DLD1 (cell line): Measurements from ENCODE around the gene OGA.

Experiments
- in situ Hi-C: cut with HindIII; loops from 2 replicates; pipeline ENCODE4 v1.10.0; 2017; ENCODE audit warnings: low sequenced_read_pairs

OGA gene

GRCh38 chr10:101762736-101763135 is 55.5 kb downstream of the OGA start:
- in situ Hi-C loops, result no loop called here

GRCh38 chr10:101761226-101761625 is 57.0 kb downstream of the OGA start:
- in situ Hi-C loops, result no loop called here

- in situ Hi-C loops, result no loop called here
Observed at GRCh38 chr10:101760510-101760909, 57.7 kb downstream of the OGA start.

GRCh38 chr10:101759309-101760247 is 58.7 kb downstream of the OGA start:
- in situ Hi-C loops, result no loop called here

- in situ Hi-C loops, result no loop called here
Observed at GRCh38 chr10:101758858-101759257, 59.4 kb downstream of the OGA start.

- in situ Hi-C loops, result no loop called here
Observed at GRCh38 chr10:101752241-101752640, 66.0 kb downstream of the OGA start.

GRCh38 chr10:101749047-101750016 is 68.9 kb downstream of the OGA start:
- in situ Hi-C loops, result no loop called here

- in situ Hi-C loops, result no loop called here
Observed at GRCh38 chr10:101748496-101748895, 69.7 kb downstream of the OGA start.

- in situ Hi-C loops, result no loop called here
Observed at GRCh38 chr10:101745074-101745696, 73.1 kb downstream of the OGA start.

GRCh38 chr10:101744267-101744666 is 74.0 kb downstream of the OGA start:
- in situ Hi-C loops, result no loop called here

- in situ Hi-C loops, result no loop called here
Observed at GRCh38 chr10:101741938-101742337, 76.3 kb downstream of the OGA start.

- in situ Hi-C loops, result no loop called here
Observed at GRCh38 chr10:101736666-101737065, 81.6 kb downstream of the OGA start.
